Thoracic aorta (tissue), 2 donors: Measurements from ENCODE around the gene AFF1. TPM values are rescaled to one million over a fixed set of nuclear protein-coding genes. Genes with fewer than 3 reads are reported as not detected.

Experiments used
- ATAC-seq: fragments of 150-250 bp; one replicate; pipeline ENCODE4 v1.8.0; 2017; ENCODE audit warnings: low read depth; ENCODE audit not compliant: insufficient number of reproducible peaks, low FRiP score
- DNase-seq: peaks from one replicate; pipeline ENCODE4 v3.0.0-alpha.2; 2020; ENCODE audit warnings: low spot score
- H3K27ac ChIP-seq, 2 donors: fragments of 200-600 bp; sonication (generic); 1 replicate in 1 of 2; 2 replicates in 1 of 2; pipeline ENCODE4 v1.5.1; 2016; ENCODE audit warnings: mild to moderate bottlenecking in 2 of 2, moderate library complexity in 2 of 2
- H3K27me3 ChIP-seq: fragments of 200-600 bp; sonication (generic); replicated peaks from 2 replicates; pipeline ENCODE4 v1.6.0; 2016; ENCODE audit warnings: mild to moderate bottlenecking; ENCODE audit not compliant: insufficient read depth
- H3K36me3 ChIP-seq: fragments of 200-600 bp; sonication (generic); one replicate; pipeline ENCODE4 v1.5.1; 2016
- H3K4me1 ChIP-seq, 2 donors: fragments of 200-600 bp; sonication (generic); 1 replicate in 1 of 2; 2 replicates in 1 of 2; pipeline versions ENCODE4 v1.5.1 to v1.6.0; 2016; ENCODE audit warnings: low read depth in 2 of 2, mild to moderate bottlenecking in 1 of 2; ENCODE audit not compliant: control insufficient read depth in 1 of 2
- H3K4me3 ChIP-seq: fragments of 200-600 bp; sonication (generic); 2 replicates; pipeline ENCODE4 v1.5.1; 2016; ENCODE audit warnings: mild to moderate bottlenecking
- H3K9me3 ChIP-seq: fragments of 200-600 bp; sonication (generic); 2 replicates; pipeline ENCODE4 v1.5.1; 2016
- CTCF ChIP-seq: fragments of 200-600 bp; sonication (generic); IDR thresholded peaks from one replicate; pipeline ENCODE4 v1.5.1; 2019; ENCODE audit warnings: antibody characterized with exemption
- total RNA-seq, 2 donors: library from RNA; depleted of rRNA; stranded (reverse); fragments of >200 nt; gene quantifications; one replicate each; pipeline versions ENCODE4 v1.1.0 to v1.2.3, GENCODE V29; 2016

Gene AFF1
- total RNA-seq, 2 donors from 2014 or later: 51.9 to 93.2 TPM

GRCh38 chr4:86975927-86976326, 41.1 kb downstream of the AFF1 start:
- no peak overlapping the region for H3K27ac ChIP-seq
- H3K9me3 ChIP-seq: no peaks in the 10 kb centered on the region
- ATAC-seq (no peak), DNase-seq (no peak)
- peaks cover 5 to 10% of the 10 kb centered on the region in 2 donors for H3K4me1 ChIP-seq
- no peaks in the 10 kb centered on the region for H3K36me3 ChIP-seq
- no peak for TF ChIP-seq CTCF
- no peak overlapping the region for H3K4me3 ChIP-seq
- no peaks in the 10 kb centered on the region for H3K27me3 ChIP-seq

GRCh38 chr4:86976801-86977485, 42.1 kb downstream of the AFF1 start:
- Histone ChIP-seq H3K27me3 (no peaks in the 10 kb centered on the region), H3K4me3 (no peak overlapping the region), H3K27ac (no peak overlapping the region), H3K4me1 (peaks cover 5 to 9% of the 10 kb centered on the region in 2 donors), H3K36me3 (no peaks in the 10 kb centered on the region), H3K9me3 (no peaks in the 10 kb centered on the region)
- TF ChIP-seq CTCF: no peak
- ATAC-seq (no peak), DNase-seq (no peak)

- Histone ChIP-seq H3K27ac (no peak overlapping the region), H3K36me3 (no peaks in the 10 kb centered on the region), H3K4me3 (no peak overlapping the region), H3K9me3 (no peaks in the 10 kb centered on the region), H3K27me3 (no peaks in the 10 kb centered on the region), H3K4me1 (peaks cover 5 to 8% of the 10 kb centered on the region in 2 donors)
- DNase-seq: no peak
- no peak for TF ChIP-seq CTCF
- no peak for ATAC-seq
Measured at GRCh38 chr4:86977621-86978184, 42.9 kb downstream of the AFF1 start.

GRCh38 chr4:86978709-86979108, 43.9 kb downstream of the AFF1 start:
- Histone ChIP-seq H3K4me3 (no peak overlapping the region), H3K36me3 (no peaks in the 10 kb centered on the region), H3K27me3 (no peaks in the 10 kb centered on the region), H3K4me1 (peaks cover 5% of the 10 kb centered on the region in 2 donors), H3K9me3 (no peaks in the 10 kb centered on the region), H3K27ac (no peak overlapping the region)
- TF ChIP-seq CTCF: no peak
- ATAC-seq: no peak
- DNase-seq: no peak

- H3K4me1 ChIP-seq: peaks cover 5% of the 10 kb centered on the region in 2 donors
- DNase-seq: no peak
- ATAC-seq: no peak
- H3K4me3 ChIP-seq: no peak overlapping the region
- no peaks in the 10 kb centered on the region for H3K36me3 ChIP-seq
- TF ChIP-seq CTCF: no peak
- no peak overlapping the region for H3K27ac ChIP-seq
- no peaks in the 10 kb centered on the region for H3K9me3 ChIP-seq
- H3K27me3 ChIP-seq: no peaks in the 10 kb centered on the region
Measured at GRCh38 chr4:86980230-86980629, 45.4 kb downstream of the AFF1 start.
